NCI-H2107 (cell line): ENCODE data around the gene SOX3.

Source experiments
- DNase-seq: peaks from one replicate; lab custom pipeline; 2025; lab: John Stamatoyannopoulos, UW

The SOX3 gene

GRCh38 chrX:140504371-140505324 is at the start of gene SOX3:
SOX3 (minus strand) TSS chrX:140505069; CDS start chrX:140505060, 9 bp downstream.
- no peak for DNase-seq

GRCh38 chrX:140548985-140549384 is 44.1 kb upstream of the SOX3 start:
- DNase-seq: no peak

- no peak for DNase-seq
Measured at GRCh38 chrX:140526171-140526570, 21.3 kb upstream of the SOX3 start.

- DNase-seq: no peak
Measured at GRCh38 chrX:140525448-140525847, 20.6 kb upstream of the SOX3 start.

GRCh38 chrX:140524556-140524955 is 19.7 kb upstream of the SOX3 start:
- no peak for DNase-seq

GRCh38 chrX:140521393-140521792 is 16.5 kb upstream of the SOX3 start:
- DNase-seq: no peak

- no peak for DNase-seq
Measured at GRCh38 chrX:140514554-140514953, 9.7 kb upstream of the SOX3 start.

GRCh38 chrX:140510895-140511295 is 6.0 kb upstream of the SOX3 start:
- no peak for DNase-seq

- DNase-seq: no peak
Measured at GRCh38 chrX:140510306-140510676, 5.4 kb upstream of the SOX3 start.

GRCh38 chrX:140509468-140510305 is 4.8 kb upstream of the SOX3 start:
- DNase-seq: no peak

- DNase-seq: no peak
Measured at GRCh38 chrX:140508958-140509357, 4.1 kb upstream of the SOX3 start.

- DNase-seq: no peak
Measured at GRCh38 chrX:140507982-140508305, 3.1 kb upstream of the SOX3 start.

- DNase-seq: no peak
Measured at GRCh38 chrX:140507223-140507981, 2.5 kb upstream of the SOX3 start.

GRCh38 chrX:140505421-140506337 is 810 bp upstream of the SOX3 start:
- DNase-seq: no peak

GRCh38 chrX:140503714-140504351 is 1.0 kb downstream of the SOX3 start:
- no peak for DNase-seq

- no peak for DNase-seq
Measured at GRCh38 chrX:140503238-140503601, 1.6 kb downstream of the SOX3 start.

GRCh38 chrX:140502491-140503237 is 2.2 kb downstream of the SOX3 start:
- no peak for DNase-seq

GRCh38 chrX:140501940-140502468 is 2.9 kb downstream of the SOX3 start:
- no peak for DNase-seq

GRCh38 chrX:140501321-140501720 is 3.5 kb downstream of the SOX3 start:
- no peak for DNase-seq

GRCh38 chrX:140500441-140500840 is 4.4 kb downstream of the SOX3 start:
- no peak for DNase-seq
